ENCODE data around the gene KSR2. TPM values are rescaled to one million over a fixed set of nuclear protein-coding genes. Genes with fewer than 3 reads are reported as not detected.

KSR2 gene
- total and polyA plus RNA-seq, 7 donors: under 0.01 to 1.1 (median 0.41) TPM

DNA sequence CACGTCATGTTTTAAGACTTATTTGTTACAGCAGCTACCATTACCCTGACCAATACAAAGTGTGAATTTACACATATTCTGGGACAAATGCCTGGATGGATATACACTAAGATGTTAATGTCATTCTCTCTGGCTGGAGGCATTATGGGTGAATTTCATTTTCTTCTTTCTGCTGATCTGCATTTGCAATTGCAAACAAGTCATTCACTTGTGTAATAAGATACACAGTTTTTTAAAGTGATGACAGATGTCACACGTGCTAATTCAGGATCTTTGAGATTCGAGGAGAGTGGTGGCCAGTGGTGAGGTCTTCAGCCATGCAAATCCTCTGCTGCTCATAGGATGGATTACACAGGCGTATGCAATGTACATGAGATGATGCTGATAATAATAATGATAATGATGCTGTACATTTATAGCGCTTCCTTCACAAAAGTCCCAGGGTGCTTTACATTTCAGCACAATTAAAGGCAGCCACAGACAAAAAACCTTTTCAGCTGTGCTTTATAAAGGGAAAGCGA is 451.5 kb downstream of the KSR2 start:
- H3K4me1 ChIP-seq: no peaks in the 10 kb centered on the region
- no peak for DNase-seq
- no peaks in the 10 kb centered on the region for H3K9me3 ChIP-seq
- H3K36me3 ChIP-seq: no peaks in the 10 kb centered on the region
- no peaks in the 10 kb centered on the region for H3K27me3 ChIP-seq
- WGBS, 2 donors: 88 to 89% methylated on average over 6 of the region's 6 CpGs
- intact Hi-C loops (cut with DNase I): no loop called here
- no peak overlapping the region for H3K27ac ChIP-seq
- TF ChIP-seq EP300 (IDR thresholded peaks at IDR 0.05) (no peak), POLR2A (IDR thresholded peaks at IDR 0.05) (no peak), POLR2AphosphoS5 (IDR thresholded peaks at IDR 0.05) (no peak)
- TF ChIP-seq, protein P1, sequence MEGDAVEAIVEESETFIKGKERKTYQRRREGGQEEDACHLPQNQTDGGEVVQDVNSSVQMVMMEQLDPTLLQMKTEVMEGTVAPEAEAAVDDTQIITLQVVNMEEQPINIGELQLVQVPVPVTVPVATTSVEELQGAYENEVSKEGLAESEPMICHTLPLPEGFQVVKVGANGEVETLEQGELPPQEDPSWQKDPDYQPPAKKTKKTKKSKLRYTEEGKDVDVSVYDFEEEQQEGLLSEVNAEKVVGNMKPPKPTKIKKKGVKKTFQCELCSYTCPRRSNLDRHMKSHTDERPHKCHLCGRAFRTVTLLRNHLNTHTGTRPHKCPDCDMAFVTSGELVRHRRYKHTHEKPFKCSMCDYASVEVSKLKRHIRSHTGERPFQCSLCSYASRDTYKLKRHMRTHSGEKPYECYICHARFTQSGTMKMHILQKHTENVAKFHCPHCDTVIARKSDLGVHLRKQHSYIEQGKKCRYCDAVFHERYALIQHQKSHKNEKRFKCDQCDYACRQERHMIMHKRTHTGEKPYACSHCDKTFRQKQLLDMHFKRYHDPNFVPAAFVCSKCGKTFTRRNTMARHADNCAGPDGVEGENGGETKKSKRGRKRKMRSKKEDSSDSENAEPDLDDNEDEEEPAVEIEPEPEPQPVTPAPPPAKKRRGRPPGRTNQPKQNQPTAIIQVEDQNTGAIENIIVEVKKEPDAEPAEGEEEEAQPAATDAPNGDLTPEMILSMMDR (IDR thresholded peaks at IDR 0.05): no peak
- no peak overlapping the region for H3K4me3 ChIP-seq

DNA sequence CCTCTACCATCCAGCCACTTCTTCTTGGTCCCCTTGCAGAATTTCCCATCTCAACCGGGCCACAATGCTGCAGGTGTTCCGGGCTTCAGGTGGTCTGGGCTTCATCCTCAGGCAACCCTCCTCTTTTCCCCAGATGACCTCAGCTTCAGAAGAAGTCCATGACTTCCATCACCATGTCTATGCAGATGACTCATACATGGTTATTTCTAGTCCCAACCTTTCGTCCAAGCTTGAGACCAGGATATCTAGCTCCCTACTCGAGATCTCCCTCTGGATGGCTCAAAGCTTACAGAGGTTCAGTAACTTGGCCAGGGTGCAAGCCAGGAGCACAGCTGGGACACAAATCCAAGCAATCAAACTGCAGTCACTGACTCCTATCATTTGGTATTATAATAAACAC is 452.8 kb downstream of the KSR2 start:
- H3K27me3 ChIP-seq: no peaks in the 10 kb centered on the region
- DNase-seq: no peak
- H3K4me1 ChIP-seq: no peaks in the 10 kb centered on the region
- intact Hi-C loops (cut with DNase I): no loop called here
- no peak overlapping the region for H3K4me3 ChIP-seq
- no peak for TF ChIP-seq EP300 (IDR thresholded peaks at IDR 0.05)
- TF ChIP-seq, protein P1 (IDR thresholded peaks at IDR 0.05): no peak
- TF ChIP-seq POLR2AphosphoS5 (IDR thresholded peaks at IDR 0.05): no peak
- no peak for TF ChIP-seq POLR2A (IDR thresholded peaks at IDR 0.05)
- WGBS, 2 donors: 78 to 88% methylated on average over 4 of the region's 4 CpGs
- H3K36me3 ChIP-seq: no peaks in the 10 kb centered on the region
- no peaks in the 10 kb centered on the region for H3K9me3 ChIP-seq
- H3K27ac ChIP-seq: no peak overlapping the region

DNA sequence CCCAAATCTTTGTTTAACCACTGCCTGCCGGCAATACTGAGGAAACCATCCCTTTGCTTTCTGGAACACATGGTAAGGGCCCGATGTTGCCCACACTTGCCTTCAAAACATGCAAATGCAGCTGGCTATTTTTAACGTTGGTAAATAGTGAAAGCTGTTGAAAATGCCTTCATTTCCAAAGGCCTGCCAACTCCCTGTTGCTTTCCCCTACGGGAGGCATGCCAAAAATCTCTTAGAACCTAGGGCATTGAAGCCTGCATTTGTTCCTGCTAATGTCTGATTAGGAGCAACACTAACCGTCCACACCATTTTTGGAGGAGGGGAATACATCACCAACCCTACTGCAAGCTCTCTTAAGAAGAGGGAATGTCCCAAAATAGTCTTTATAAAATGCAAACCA is 454.8 kb downstream of the KSR2 start:
- TF ChIP-seq POLR2A (IDR thresholded peaks at IDR 0.05): no peak
- TF ChIP-seq, protein P1 (IDR thresholded peaks at IDR 0.05): no peak
- TF ChIP-seq EP300 (IDR thresholded peaks at IDR 0.05): no peak
- no peak for TF ChIP-seq POLR2AphosphoS5 (IDR thresholded peaks at IDR 0.05)
- Histone ChIP-seq H3K27me3 (no peaks in the 10 kb centered on the region), H3K4me3 (no peak overlapping the region), H3K9me3 (no peaks in the 10 kb centered on the region), H3K4me1 (no peaks in the 10 kb centered on the region), H3K27ac (no peak overlapping the region), H3K36me3 (no peaks in the 10 kb centered on the region)
- intact Hi-C loops (cut with DNase I): no loop called here
- no peak for DNase-seq
- WGBS, 2 donors: 32 to 48% methylated on average over 5 of the region's 5 CpGs

DNA sequence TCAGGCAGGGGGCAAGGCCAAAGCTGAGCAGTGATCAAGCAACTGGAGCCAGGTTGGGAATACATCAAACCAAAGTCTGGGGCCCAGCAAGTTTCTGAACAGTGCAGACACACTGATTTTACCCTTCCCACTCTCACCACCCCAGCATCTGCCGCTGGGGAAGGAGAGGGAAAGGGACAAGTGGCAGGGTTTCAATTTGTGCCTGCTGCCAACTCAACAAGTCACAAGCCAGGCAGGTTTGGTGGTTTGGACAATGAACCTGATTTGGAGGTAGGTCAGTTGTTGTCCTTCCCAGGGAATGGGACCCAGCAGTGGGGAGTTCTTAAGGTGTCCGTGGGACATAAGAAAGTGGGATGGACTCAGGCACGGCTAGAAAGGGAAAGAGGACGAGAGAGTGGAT is 455.4 kb downstream of the KSR2 start:
- H3K4me1 ChIP-seq: no peaks in the 10 kb centered on the region
- intact Hi-C loops (cut with DNase I): no loop called here
- no peaks in the 10 kb centered on the region for H3K36me3 ChIP-seq
- no peaks in the 10 kb centered on the region for H3K9me3 ChIP-seq
- H3K27ac ChIP-seq: no peak overlapping the region
- no peaks in the 10 kb centered on the region for H3K27me3 ChIP-seq
- no peak for TF ChIP-seq POLR2A (IDR thresholded peaks at IDR 0.05)
- TF ChIP-seq, protein P1 (IDR thresholded peaks at IDR 0.05): no peak
- TF ChIP-seq EP300 (IDR thresholded peaks at IDR 0.05): no peak
- no peak for TF ChIP-seq POLR2AphosphoS5 (IDR thresholded peaks at IDR 0.05)
- no peak for DNase-seq
- H3K4me3 ChIP-seq: no peak overlapping the region
- 78 to 82% methylated on average over 4 of the region's 4 CpGs for WGBS, 2 donors

DNA sequence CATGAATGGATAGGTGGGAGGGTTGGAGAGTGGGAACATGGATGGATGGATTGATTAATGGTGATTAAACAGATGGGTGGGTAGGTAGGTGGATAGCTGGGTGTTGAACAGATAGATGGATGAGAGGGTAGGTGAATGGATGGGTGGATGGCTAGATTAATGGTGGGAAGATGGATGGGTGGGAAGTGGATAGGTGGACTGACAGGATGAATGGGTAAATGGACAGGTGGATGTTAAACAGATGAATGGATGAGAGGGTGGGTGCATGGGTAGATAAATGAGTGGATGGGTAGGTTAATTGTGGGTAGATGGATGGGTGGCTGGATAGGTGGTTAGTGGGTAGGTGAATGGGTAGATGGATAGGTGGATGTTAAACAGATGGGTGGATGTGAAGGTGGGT is 460.3 kb downstream of the KSR2 start:
- Histone ChIP-seq H3K4me1 (no peaks in the 10 kb centered on the region), H3K27me3 (no peaks in the 10 kb centered on the region), H3K9me3 (no peaks in the 10 kb centered on the region), H3K36me3 (no peaks in the 10 kb centered on the region), H3K27ac (no peak overlapping the region), H3K4me3 (no peak overlapping the region)
- TF ChIP-seq POLR2AphosphoS5 (IDR thresholded peaks at IDR 0.05) (no peak), POLR2A (IDR thresholded peaks at IDR 0.05) (no peak), EP300 (IDR thresholded peaks at IDR 0.05) (no peak)
- TF ChIP-seq, protein P1 (IDR thresholded peaks at IDR 0.05): no peak
- DNase-seq: no peak
- intact Hi-C loops (cut with DNase I): no loop called here
